Brain microvascular endothelial cell (primary cell): ENCODE measurements around the gene FAT1.

Experiments
- DNase-seq: peaks from one replicate; pipeline ENCODE4 v3.0.0-alpha.2; 2020
- H3K27ac ChIP-seq: fragments of 250-450 bp; sonication (Bioruptor Pico); 2 replicates; pipeline ENCODE4 v1.5.1; 2020; ENCODE audit warnings: mild to moderate bottlenecking, moderate library complexity
- H3K27me3 ChIP-seq: fragments of 250-450 bp; sonication (Bioruptor Pico); replicated peaks from 2 replicates; pipeline ENCODE4 v1.5.1; 2020; ENCODE audit warnings: mild to moderate bottlenecking
- H3K36me3 ChIP-seq: fragments of 250-450 bp; sonication (Bioruptor Pico); replicated peaks from 2 replicates; pipeline ENCODE4 v1.5.1; 2020; ENCODE audit warnings: mild to moderate bottlenecking
- H3K4me3 ChIP-seq: 2 replicates; pipeline ENCODE4 v1.5.1; 2011; ENCODE audit warnings: low read depth, mild to moderate bottlenecking, control low read depth, low read length, moderate library complexity
- CTCF ChIP-seq: IDR thresholded peaks from 2 replicates; pipeline ENCODE4 v1.5.1; 2011; ENCODE audit warnings: low read depth, mild to moderate bottlenecking, moderate library complexity, low read length, control low read depth, inconsistent platforms; ENCODE audit errors: missing control alignments
- in situ Hi-C: cut with HindIII; loops from 2 replicates; pipeline ENCODE4 v1.10.0; 2017; ENCODE audit warnings: low sequenced_read_pairs, low pct_ligation_motif_present

FAT1 gene

DNA sequence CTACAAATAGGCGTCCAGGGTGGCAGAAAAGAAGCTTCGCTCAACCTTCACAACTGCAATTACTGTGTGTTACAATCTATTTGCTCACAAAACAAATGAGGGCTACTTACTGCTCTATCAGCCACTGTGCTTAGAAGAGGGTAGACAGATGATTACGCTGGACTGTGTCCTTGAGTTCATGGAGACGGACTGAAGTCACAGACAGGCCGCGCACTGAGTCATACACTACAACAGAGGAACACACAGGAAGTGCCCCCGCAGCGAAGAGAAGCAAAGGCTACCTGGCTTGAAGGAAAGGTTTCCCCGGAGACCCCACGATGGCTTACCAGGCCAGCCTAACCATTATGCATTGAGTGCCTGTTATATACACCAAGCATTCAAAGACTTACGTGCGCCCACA is 25.6 kb downstream of the FAT1 start:
- Histone ChIP-seq H3K27ac (no peak overlapping the region), H3K4me3 (no peak overlapping the region), H3K27me3 (no peaks in the 10 kb centered on the region), H3K36me3 (peaks cover 4% of the 10 kb centered on the region)
- TF ChIP-seq CTCF, result no peak
- DNase-seq, result no peak
- in situ Hi-C loops, result no loop called here

DNA sequence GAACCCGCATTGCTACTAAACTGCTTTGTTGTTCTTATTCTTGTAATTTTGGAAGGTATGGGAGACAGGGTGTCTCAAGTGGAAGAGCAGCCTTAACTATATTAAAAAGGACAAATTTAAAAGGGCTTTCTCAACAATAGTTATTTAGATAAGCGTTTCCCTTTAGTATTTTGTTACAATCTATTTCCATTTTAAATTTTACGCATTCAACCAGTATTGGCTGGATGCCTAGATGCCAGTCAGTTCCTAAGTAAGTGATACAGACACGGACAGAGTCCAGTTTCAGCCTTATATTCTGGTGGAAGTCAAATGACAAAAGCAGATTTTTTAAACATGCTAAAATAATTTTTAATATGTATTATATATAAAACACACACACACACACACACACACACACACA is 28.3 kb downstream of the FAT1 start:
- no peak for DNase-seq
- peaks cover 11% of the 10 kb centered on the region for H3K36me3 ChIP-seq
- in situ Hi-C loops, result no loop called here
- no peak overlapping the region for H3K27ac ChIP-seq
- no peak overlapping the region for H3K4me3 ChIP-seq
- no peak for TF ChIP-seq CTCF
- no peaks in the 10 kb centered on the region for H3K27me3 ChIP-seq

DNA sequence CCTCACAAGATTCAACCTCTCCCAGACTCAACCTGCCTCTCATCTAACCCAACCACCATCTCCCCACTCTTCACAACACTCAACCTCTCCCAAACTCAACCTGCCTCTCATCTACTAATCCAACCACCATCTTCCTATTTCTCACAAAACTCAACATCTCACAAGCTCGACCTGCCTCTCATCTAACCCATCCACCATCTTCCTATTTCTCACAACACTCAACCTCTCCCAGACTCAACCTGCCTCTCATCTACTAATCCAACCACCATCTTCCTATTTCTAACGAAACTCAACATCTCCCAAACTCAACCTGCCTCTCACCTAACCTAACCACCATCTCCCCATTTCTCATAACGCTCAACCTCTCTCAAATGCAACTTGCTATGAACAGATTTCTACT is 29.8 kb downstream of the FAT1 start:
- no peak overlapping the region for H3K27ac ChIP-seq

DNA sequence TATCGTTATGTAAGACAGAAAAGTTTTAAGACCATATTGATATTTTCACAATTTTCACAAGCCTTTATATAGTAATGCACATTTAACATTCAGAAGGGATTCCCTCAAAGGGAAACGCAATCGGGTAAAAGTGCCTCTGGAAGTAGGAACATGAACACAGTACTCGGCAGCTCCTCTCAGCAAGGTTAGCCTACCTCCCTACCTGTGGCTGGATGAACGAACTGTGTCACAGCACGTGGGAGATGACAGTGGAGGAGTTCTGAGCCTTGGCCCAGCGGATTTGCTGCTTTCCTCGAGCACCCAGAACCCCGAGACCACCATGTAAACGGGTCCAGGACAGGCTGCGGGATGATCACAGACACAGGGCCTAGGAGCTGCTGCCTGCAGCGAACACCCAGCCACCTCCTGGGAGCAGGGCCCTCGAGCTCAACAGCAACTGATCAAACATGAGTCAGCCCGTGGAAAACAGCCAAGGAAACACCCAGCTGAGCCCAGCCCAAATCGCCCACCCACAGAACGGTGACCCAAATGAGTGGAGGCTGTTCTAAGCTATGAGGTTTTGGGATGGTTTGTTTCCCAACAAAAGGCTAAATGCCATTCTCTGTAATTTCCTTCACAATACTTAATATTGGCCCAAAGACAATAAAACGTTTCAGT is 30.4 kb downstream of the FAT1 start:
- no peak for TF ChIP-seq CTCF
- H3K36me3 ChIP-seq, result peaks cover 11% of the 10 kb centered on the region
- H3K4me3 ChIP-seq, result no peak overlapping the region
- peak; percentile 77 for DNase-seq
- H3K27ac ChIP-seq, result no peak overlapping the region
- H3K27me3 ChIP-seq, result no peaks in the 10 kb centered on the region
- in situ Hi-C loops, result no loop called here

More for the DNA sequence above, 29.8 kb downstream of the FAT1 start:
- H3K4me3 ChIP-seq, result no peak overlapping the region
- peaks cover 11% of the 10 kb centered on the region for H3K36me3 ChIP-seq
- TF ChIP-seq CTCF, result no peak
- no peak for DNase-seq
- in situ Hi-C loops, result no loop called here
- no peaks in the 10 kb centered on the region for H3K27me3 ChIP-seq

DNA sequence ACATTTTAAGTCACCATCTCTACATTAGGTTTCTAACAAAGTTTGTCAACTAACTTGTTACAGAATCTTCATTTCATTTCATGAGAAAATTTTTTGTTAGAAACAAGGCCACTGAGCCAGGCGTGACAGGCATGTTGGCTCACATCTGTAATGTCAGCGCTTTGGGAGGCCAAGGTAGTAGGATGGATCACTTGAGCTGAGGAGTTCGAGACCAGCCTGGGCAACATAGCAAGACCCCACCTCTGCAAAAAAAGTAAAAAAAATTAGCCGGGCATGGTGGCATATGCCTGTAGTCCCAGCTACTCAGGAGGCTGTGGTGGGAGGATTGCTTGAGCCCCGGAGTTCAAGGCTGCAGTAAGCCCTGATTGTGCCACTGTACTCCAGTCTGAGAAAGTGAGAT is 32.3 kb downstream of the FAT1 start:
- no peak overlapping the region for H3K27ac ChIP-seq
- no peak for DNase-seq
- H3K4me3 ChIP-seq, result no peak overlapping the region
- in situ Hi-C loops, result no loop called here
- peaks cover 8% of the 10 kb centered on the region for H3K36me3 ChIP-seq
- no peak for TF ChIP-seq CTCF
- H3K27me3 ChIP-seq, result no peaks in the 10 kb centered on the region

GRCh38 chr4:186689476-186689875 is 34.2 kb downstream of the FAT1 start:
- no peak overlapping the region for H3K4me3 ChIP-seq
- TF ChIP-seq CTCF, result no peak
- in situ Hi-C loops, result no loop called here

More at GRCh38 chr4:186689476-186689875, 34.2 kb downstream of the FAT1 start:
- no peak for DNase-seq
- Histone ChIP-seq H3K36me3 (peaks cover 8% of the 10 kb centered on the region), H3K27ac (no peak overlapping the region), H3K27me3 (no peaks in the 10 kb centered on the region)
